Fibroblast of pulmonary artery (primary cell): ENCODE results near the gene PRND.

Source experiments
- DNase-seq: peaks from one replicate; pipeline ENCODE4 v3.0.0-alpha.2; 2010; ENCODE audit warnings: low read depth
- H3K4me3 ChIP-seq: replicated peaks from 2 replicates; pipeline ENCODE4 v1.5.1; 2011; ENCODE audit warnings: low read depth, mild to moderate bottlenecking, control low read depth, low read length, moderate library complexity
- TF ChIP-seq, protein P1 (sequence below): IDR thresholded peaks from 2 replicates; pipeline ENCODE4 v1.5.1; 2011; ENCODE audit warnings: mild to moderate bottlenecking, control low read depth, low read length, inconsistent platforms; ENCODE audit errors: missing control alignments

The PRND gene

DNA sequence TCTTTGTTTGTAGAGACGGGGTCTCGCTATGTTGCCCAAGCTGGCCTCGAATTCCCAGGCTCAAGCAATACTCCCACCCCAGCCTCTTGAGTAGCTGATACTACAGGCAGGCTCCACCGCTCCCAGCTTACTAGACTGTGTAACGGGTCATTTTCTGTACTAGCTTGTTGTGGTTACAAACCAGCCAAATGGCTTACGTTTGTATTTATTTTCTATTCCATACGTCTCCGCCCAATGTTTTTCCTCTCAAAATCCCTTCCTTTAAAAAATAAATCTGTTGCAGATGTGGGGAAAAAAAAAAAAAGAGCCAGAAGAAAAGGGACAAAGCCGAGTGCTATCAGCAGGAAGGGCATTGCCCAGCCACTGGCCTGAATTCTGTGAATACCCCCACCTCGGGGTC is 41.6 kb downstream of the PRND start:
- TF ChIP-seq, protein P1, sequence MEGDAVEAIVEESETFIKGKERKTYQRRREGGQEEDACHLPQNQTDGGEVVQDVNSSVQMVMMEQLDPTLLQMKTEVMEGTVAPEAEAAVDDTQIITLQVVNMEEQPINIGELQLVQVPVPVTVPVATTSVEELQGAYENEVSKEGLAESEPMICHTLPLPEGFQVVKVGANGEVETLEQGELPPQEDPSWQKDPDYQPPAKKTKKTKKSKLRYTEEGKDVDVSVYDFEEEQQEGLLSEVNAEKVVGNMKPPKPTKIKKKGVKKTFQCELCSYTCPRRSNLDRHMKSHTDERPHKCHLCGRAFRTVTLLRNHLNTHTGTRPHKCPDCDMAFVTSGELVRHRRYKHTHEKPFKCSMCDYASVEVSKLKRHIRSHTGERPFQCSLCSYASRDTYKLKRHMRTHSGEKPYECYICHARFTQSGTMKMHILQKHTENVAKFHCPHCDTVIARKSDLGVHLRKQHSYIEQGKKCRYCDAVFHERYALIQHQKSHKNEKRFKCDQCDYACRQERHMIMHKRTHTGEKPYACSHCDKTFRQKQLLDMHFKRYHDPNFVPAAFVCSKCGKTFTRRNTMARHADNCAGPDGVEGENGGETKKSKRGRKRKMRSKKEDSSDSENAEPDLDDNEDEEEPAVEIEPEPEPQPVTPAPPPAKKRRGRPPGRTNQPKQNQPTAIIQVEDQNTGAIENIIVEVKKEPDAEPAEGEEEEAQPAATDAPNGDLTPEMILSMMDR = no peak
- DNase-seq = no peak
- H3K4me3 ChIP-seq = no peak overlapping the region

DNA sequence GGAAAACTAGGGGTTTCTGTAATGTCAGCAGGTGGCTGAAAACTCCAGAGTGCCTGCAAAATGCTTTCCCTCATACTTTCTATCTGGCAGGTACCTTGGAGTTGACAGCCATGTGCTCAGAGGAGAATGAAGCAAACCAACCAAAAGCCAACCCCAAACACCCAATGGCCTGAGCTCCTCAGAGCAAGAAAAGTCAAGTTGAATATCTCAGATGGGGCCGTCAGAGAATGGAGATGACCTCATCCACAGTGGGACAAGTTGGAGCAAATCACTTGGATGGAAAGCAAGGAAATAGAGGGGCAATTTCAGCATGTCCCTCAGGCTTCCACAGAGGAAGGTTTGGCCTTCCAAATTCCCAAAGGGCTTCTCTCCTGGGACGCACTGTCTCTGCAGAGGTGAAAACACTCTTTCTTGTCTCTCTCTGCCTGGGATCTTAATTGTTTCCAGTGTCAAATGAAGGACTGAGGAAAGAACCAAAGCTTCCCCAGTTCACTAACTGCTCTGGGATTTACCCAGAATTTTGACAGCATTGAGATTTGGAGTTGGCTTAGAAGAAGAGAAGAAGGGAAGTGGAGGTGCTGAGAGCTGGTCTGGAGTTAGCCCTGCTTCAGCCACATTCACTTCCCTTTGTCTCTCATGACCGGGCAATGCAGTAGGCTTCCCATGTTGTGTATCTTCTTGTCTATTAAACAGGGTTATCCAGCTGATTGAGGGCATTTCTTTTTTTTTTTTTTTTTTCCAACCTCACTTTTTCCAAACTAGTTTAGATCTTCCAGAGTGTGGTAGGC is 42.2 kb downstream of the PRND start:
- no peak overlapping the region for H3K4me3 ChIP-seq
- DNase-seq = no peak
- TF ChIP-seq, protein P1 = no peak

DNA sequence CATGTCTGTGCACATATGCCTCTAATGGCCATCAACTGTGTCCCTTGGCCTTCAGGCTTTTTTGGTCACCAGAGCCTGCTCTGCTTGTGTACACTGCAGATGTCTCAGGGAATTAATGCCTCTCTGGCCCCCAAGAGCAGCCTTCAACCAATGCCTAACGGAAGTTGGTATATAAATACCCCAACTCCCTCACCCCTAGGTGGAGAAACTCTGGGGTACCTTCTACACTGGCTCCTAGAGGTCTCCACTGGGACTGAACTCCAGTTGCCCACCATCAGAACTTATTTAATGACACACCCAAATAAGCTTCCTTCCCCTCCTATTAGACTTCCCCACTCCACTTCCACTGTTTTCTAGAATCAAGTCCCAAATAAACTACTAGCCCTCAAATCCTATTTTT is 43.1 kb downstream of the PRND start:
- no peak overlapping the region for H3K4me3 ChIP-seq
- DNase-seq = no peak
- TF ChIP-seq, protein P1 = no peak

DNA sequence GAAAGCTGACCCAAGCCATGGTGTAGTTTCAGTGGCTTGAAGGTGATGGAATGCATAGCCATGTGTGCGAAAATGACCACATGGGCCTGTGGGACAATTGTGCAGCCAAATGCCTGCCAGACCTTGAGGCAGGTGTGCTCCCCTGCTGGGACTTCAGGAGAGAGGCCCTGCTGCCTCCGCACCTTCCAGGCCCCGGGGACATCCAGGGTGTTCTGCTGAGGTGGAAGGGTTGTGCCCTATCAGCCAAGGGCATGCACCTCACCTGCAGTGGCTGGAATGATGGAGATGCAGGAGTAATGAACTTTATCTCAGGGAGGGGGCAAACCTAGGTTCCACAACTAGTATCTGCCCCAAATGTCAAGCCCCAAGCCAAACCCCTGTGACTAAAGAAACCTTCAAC is 44.0 kb downstream of the PRND start:
- TF ChIP-seq, protein P1 = no peak
- H3K4me3 ChIP-seq = no peak overlapping the region
- no peak for DNase-seq

DNA sequence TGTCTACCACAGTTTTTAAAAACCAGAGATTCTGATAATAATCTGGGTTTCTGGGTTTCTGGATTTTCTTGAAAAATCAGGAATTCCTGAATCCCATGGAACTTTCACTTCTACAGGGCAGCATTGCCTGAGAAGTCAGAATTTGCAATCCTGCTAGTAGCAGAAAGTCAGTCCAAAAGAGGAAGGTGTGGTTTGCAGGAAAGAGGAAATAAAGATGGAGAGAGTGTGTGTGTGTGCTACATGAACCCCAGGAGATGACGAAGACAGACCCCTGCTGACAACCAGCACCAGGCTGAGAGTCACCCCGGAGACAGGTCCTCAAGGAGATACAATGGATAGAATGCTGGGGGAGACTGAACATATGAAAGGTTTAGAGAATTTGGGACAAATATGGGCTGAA is 44.9 kb downstream of the PRND start:
- no peak for DNase-seq
- TF ChIP-seq, protein P1 = no peak
- no peak overlapping the region for H3K4me3 ChIP-seq

DNA sequence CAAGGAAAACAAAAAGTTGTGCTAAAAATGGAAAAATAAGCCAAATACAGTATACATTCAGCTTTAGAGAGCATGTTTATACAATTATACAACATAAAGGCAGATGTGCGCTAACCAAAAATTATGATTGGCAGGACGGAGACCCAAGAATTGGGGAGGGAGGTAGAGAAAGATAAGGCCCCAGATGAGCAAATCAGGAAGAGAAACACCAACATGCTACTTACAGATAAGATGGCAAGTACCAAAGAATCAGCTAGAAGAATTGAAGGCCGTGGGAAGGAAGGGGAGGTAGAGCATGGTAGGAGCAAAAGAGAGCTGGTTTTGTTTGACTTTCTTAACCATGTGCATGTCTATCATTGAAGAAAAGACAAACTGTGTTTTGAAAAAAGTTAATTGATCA is 45.4 kb downstream of the PRND start:
- TF ChIP-seq, protein P1 = no peak
- H3K4me3 ChIP-seq = no peak overlapping the region
- no peak for DNase-seq

DNA sequence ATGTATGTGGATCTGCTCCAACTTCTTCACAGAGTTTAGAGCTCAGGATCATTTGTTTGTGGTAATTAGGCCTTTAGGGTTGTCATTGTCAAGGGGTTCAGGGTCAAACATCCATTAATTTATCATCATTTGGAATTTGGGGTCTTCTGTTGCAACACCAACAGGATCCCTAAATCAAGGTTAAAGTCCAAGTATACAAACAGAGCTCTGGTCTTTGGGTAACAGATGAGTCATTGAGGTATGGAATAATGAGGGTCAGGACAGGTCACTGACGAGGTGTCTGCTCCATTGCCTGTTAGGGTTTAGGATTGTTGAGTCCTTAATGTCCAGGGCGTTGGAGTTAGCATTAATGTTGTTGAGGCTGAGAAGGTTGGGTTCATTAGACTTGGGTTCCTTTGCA is 47.6 kb downstream of the PRND start:
- H3K4me3 ChIP-seq = no peak overlapping the region
- no peak for DNase-seq
- TF ChIP-seq, protein P1 = no peak
